HG03354 (cell line): ENCODE measurements around the gene NDUFAF4.
A peak's percentile ranks its signal among the peaks of the same experiment; 100 is the strongest.

Experiments used
- ATAC-seq: cut with Tn5 transposase; IDR thresholded peaks from one replicate; pipeline ENCODE4 v1.9.1; 2021; ENCODE audit warnings: mild to moderate bottlenecking; ENCODE audit not compliant: unreplicated experiment, poor library complexity, severe bottlenecking

The NDUFAF4 gene

GRCh38 chr6:96897396-96898240 lies at the start of gene NDUFAF4:
Gene NDUFAF4, minus strand, starts transcription at chr6:96897891. Its CDS starts 90 bp downstream, at chr6:96897801.
- peak; percentile 94 for ATAC-seq

GRCh38 chr6:96947055-96947454 lies 49.4 kb upstream of the NDUFAF4 start:
- peak; percentile 96 for ATAC-seq

GRCh38 chr6:96943555-96944215 lies 46.0 kb upstream of the NDUFAF4 start:
- no peak for ATAC-seq

- ATAC-seq = no peak
Observed at GRCh38 chr6:96942676-96943075, 45.0 kb upstream of the NDUFAF4 start.

GRCh38 chr6:96940322-96940721 lies 42.6 kb upstream of the NDUFAF4 start:
- ATAC-seq = no peak

- ATAC-seq = no peak
Observed at GRCh38 chr6:96939007-96939805, 41.5 kb upstream of the NDUFAF4 start.

- ATAC-seq = no peak
Observed at GRCh38 chr6:96934087-96934486, 36.4 kb upstream of the NDUFAF4 start.

GRCh38 chr6:96931198-96931597 lies 33.5 kb upstream of the NDUFAF4 start:
- no peak for ATAC-seq

GRCh38 chr6:96929741-96930140 lies 32.0 kb upstream of the NDUFAF4 start:
- ATAC-seq = no peak

- no peak for ATAC-seq
Observed at GRCh38 chr6:96927660-96928059, 30.0 kb upstream of the NDUFAF4 start.

- no peak for ATAC-seq
Observed at GRCh38 chr6:96926425-96926824, 28.7 kb upstream of the NDUFAF4 start.

GRCh38 chr6:96925290-96925687 lies 27.6 kb upstream of the NDUFAF4 start:
- ATAC-seq = no peak

GRCh38 chr6:96923871-96924493 lies 26.3 kb upstream of the NDUFAF4 start:
- peak; percentile 82 for ATAC-seq

GRCh38 chr6:96923400-96923799 lies 25.7 kb upstream of the NDUFAF4 start:
- ATAC-seq = no peak

GRCh38 chr6:96917098-96917497 lies 19.4 kb upstream of the NDUFAF4 start:
- no peak for ATAC-seq

GRCh38 chr6:96913621-96914020 lies 15.9 kb upstream of the NDUFAF4 start:
- ATAC-seq = no peak

GRCh38 chr6:96911751-96912150 lies 14.1 kb upstream of the NDUFAF4 start:
- ATAC-seq = no peak

GRCh38 chr6:96911171-96911570 lies 13.5 kb upstream of the NDUFAF4 start:
- no peak for ATAC-seq

- no peak for ATAC-seq
Observed at GRCh38 chr6:96909811-96910210, 12.1 kb upstream of the NDUFAF4 start.

- peak; percentile 86 for ATAC-seq
Observed at GRCh38 chr6:96907498-96907897, 9.8 kb upstream of the NDUFAF4 start.
